SU-DHL-6 (cell line): Measurements from ENCODE around the gene VAV3.

Experiments used
- CTCF ChIP-seq: fragments of 200-600 bp; sonication (generic); IDR thresholded peaks from one replicate; pipeline ENCODE4 v1.5.1; 2017; ENCODE audit warnings: antibody characterized with exemption, mild to moderate bottlenecking, low read length, moderate library complexity; ENCODE audit not compliant: insufficient read depth, poor library complexity, severe bottlenecking
- EZH2phosphoT487 ChIP-seq: fragments of 200-600 bp; sonication (generic), shearing (Covaris generic); conservative IDR thresholded peaks from 2 replicates; pipeline ENCODE4 v1.6.1; 2018; ENCODE audit warnings: mild to moderate bottlenecking, antibody characterized with exemption, low read length, moderate library complexity, mixed read lengths

DNA sequence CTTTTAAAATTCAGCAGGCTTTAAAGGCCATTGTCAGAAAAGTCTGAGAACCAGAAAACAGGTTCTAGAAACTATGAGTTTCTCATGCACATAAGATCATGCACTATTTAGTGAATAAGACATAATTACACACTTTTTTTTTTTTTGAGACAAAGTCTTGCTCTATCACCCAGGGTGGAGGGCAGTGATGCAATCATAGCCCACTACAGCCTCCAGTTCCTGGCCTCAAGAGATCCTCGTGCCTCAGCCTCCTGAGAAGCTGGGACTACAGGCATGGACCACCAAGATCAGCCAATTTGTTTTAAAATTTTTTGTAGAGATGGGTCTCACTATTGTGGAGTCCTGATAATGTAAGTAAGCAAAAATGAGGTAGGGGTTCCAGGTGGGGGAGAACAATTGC is 134.9 kb downstream of the VAV3 start:
- TF ChIP-seq CTCF (no peak), EZH2phosphoT487 (no peak)
